CD14-positive monocyte (primary cell): ENCODE measurements around the gene STARD10. TPM values are rescaled to one million over a fixed set of nuclear protein-coding genes. Genes with fewer than 3 reads are reported as not detected.

Source experiments
- DNase-seq, 3 donors: peaks; one replicate each; pipeline ENCODE4 v3.0.0-alpha.2; 2011 to 2022
- H2AFZ ChIP-seq: 2 replicates; pipeline ENCODE4 v1.6.0; 2012; ENCODE audit warnings: mild to moderate bottlenecking, low read depth, low read length, inconsistent platforms; ENCODE audit not compliant: insufficient read depth, poor library complexity, severe bottlenecking
- H3K27ac ChIP-seq, 2 donors: 1 replicate in 1 of 2; 2 replicates in 1 of 2; pipeline ENCODE4 v1.5.1; 2012 to 2013; ENCODE audit warnings: low read length in 2 of 2, control low read depth in 1 of 2, inconsistent platforms in 1 of 2, low read depth in 1 of 2, mild to moderate bottlenecking in 1 of 2
- H3K27me3 ChIP-seq, 2 donors: one replicate each; pipeline versions ENCODE4 v1.6.0 to v1.6.1; 2011 to 2013; ENCODE audit warnings: low read length in 2 of 2; ENCODE audit not compliant: control insufficient read depth in 2 of 2, insufficient read depth in 2 of 2
- H3K36me3 ChIP-seq, 2 donors: replicated peaks in 1 of 2; 1 replicate in 1 of 2; 2 replicates in 1 of 2; pipeline versions ENCODE4 v1.5.1 to v1.6.1; 2012 to 2013; ENCODE audit warnings: low read length in 2 of 2, control low read depth in 1 of 2, inconsistent platforms in 1 of 2, mild to moderate bottlenecking in 1 of 2; ENCODE audit not compliant: insufficient read depth in 2 of 2, control insufficient read depth in 1 of 2
- H3K4me1 ChIP-seq, 2 donors: 1 replicate in 1 of 2; 2 replicates in 1 of 2; pipeline versions ENCODE4 v1.5.1 to v1.6.1; 2012 to 2013; ENCODE audit warnings: low read length in 2 of 2, control low read depth in 1 of 2, inconsistent platforms in 1 of 2, mild to moderate bottlenecking in 1 of 2, moderate library complexity in 1 of 2; ENCODE audit not compliant: insufficient read depth in 2 of 2, control insufficient read depth in 1 of 2
- H3K4me2 ChIP-seq: replicated peaks from 2 replicates; pipeline ENCODE3; 2012; ENCODE audit warnings: low read length, moderate library complexity, mild to moderate bottlenecking; ENCODE audit not compliant: poor library complexity, severe bottlenecking; ENCODE audit errors: extremely low read depth
- H3K4me3 ChIP-seq, 3 experiments: fragments of 200-600 bp in 1 of 3; sonication (generic) in 1 of 3; replicated peaks in 1 of 3; 1 replicate in 2 of 3; 2 replicates in 1 of 3; pipeline ENCODE4 v1.5.1; 2011 to 2013; ENCODE audit warnings: low read length in 3 of 3, mild to moderate bottlenecking in 3 of 3, control low read depth in 2 of 3, low read depth in 2 of 3, inconsistent platforms in 1 of 3, moderate library complexity in 1 of 3
- H3K79me2 ChIP-seq: 2 replicates; pipeline ENCODE4 v1.6.0; 2012; ENCODE audit warnings: mild to moderate bottlenecking, control low read depth, inconsistent platforms, low read length, moderate library complexity; ENCODE audit not compliant: insufficient read depth
- H3K9ac ChIP-seq: 2 replicates; pipeline ENCODE4 v1.6.0; 2017; ENCODE audit warnings: low read length, mild to moderate bottlenecking; ENCODE audit not compliant: insufficient read depth, poor library complexity, severe bottlenecking
- H3K9me3 ChIP-seq, 2 donors: replicated peaks in 1 of 2; 1 replicate in 1 of 2; 2 replicates in 1 of 2; pipeline versions ENCODE4 v1.5.1 to v1.6.1; 2012 to 2013; ENCODE audit warnings: low read length in 2 of 2, control low read depth in 1 of 2; ENCODE audit not compliant: control insufficient read depth in 1 of 2, insufficient read depth in 1 of 2
- H4K20me1 ChIP-seq: 2 replicates; pipeline ENCODE4 v1.6.0; 2012; ENCODE audit warnings: mild to moderate bottlenecking, low read length, control low read depth, moderate library complexity; ENCODE audit not compliant: insufficient read depth
- H3K27ac Mint-ChIP-seq, 7 donors: one replicate each; pipeline ENCODE4 v1.8.0; 2020; ENCODE audit warnings: mild to moderate bottlenecking in 7 of 7, mixed read lengths in 7 of 7, moderate library complexity in 6 of 7, inconsistent platforms in 2 of 7
- H3K27me3 Mint-ChIP-seq, 3 donors: one replicate each; pipeline ENCODE4 v1.8.0; 2021 to 2022; ENCODE audit warnings: low read depth in 3 of 3, mild to moderate bottlenecking in 3 of 3, mixed read lengths in 3 of 3, moderate library complexity in 3 of 3, inconsistent platforms in 1 of 3
- H3K36me3 Mint-ChIP-seq, 2 donors: one replicate each; pipeline ENCODE4 v1.8.0; 2020; ENCODE audit warnings: mixed read lengths in 2 of 2, inconsistent platforms in 1 of 2, mild to moderate bottlenecking in 1 of 2
- H3K4me1 Mint-ChIP-seq: one replicate; pipeline ENCODE4 v1.8.0; 2020; ENCODE audit warnings: mild to moderate bottlenecking, mixed read lengths
- H3K4me3 Mint-ChIP-seq, 2 donors: one replicate each; pipeline ENCODE4 v1.8.0; 2020; ENCODE audit warnings: mild to moderate bottlenecking in 2 of 2, mixed read lengths in 2 of 2, moderate library complexity in 1 of 2
- H3K9me3 Mint-ChIP-seq, 7 donors: one replicate each; pipeline ENCODE4 v1.8.0; 2020 to 2022; ENCODE audit warnings: mixed read lengths in 7 of 7, mild to moderate bottlenecking in 6 of 7, moderate library complexity in 6 of 7, inconsistent platforms in 2 of 7
- CTCF ChIP-seq: fragments of 200-600 bp; IDR thresholded peaks from one replicate; pipeline ENCODE4 v1.8.0; 2022; ENCODE audit warnings: antibody characterized with exemption, mild to moderate bottlenecking
- WGBS: methylation state at CpG from one replicate; pipeline ENCODE4 v1.1.5; 2013; ENCODE audit warnings: missing lambda C conversion rate; ENCODE audit not compliant: insufficient coverage; 5-methylcytosine and 5-hydroxymethylcytosine counted together
- intact Hi-C, 2 donors: fragments of 100-400 bp; cut with micrococcal nuclease; formaldehyde crosslinking; loops; one replicate each; pipeline versions ENCODE4 v1.15.0 to v1.15.1; 2023
- polyA plus RNA-seq, 3 donors: library from polyadenylated mRNA; depleted of rRNA in 1 of 3; unstranded in 2 of 3; stranded (reverse) in 1 of 3; fragments of 300-500 nt in 2 of 3; fragments of >200 nt in 1 of 3; fragmentation: Illumina TruSeq in 2 of 3; gene quantifications; 1 replicate in 2 of 3; 2 replicates in 1 of 3; pipeline ENCODE4 v1.2.3, GENCODE V29; 2012 to 2021

Gene STARD10
- polyA plus RNA-seq, 3 donors, result 13.6 to 18.7 (median 15.4) TPM

DNA sequence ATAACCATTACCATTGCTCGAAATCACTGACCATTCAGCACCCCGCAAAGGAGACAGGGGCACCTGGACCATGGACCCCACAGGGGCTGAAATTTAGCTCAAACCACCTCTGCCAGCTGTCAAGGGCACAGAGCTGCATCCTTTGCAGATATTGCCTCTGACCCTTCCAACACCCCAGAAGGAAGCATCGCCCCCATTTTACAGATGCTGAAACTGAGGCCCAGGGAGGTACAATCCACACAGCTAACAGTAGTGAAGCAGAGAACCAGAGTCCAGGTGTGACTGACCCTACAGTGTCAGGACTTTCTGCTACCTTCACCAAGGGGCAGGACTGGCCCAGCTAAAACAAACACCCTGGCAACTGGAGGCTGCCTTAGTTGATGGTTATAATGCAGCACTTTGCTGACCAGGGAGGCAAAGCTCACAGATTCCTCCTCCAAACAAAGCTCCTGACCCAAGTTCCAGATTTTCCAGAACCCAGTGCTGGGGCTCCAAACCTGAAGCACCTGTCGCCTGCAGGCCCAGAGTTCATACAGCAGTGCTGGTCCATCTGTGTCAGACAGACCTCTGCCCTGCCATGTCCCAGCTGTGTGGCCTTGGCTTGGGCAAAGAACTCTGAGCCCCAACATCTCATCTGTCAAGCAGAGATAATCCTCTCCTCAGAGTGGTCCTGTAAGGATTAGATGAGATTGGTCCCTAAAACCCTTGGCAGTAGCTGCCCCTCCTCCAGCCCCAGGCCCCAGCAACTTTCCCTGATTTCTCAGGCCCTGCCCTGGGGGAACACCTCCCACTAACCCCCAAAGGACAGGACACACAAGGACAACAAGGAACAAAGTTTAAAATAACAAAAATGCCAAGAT lies 26.4 kb downstream of the STARD10 start:
- Mint-ChIP-seq H3K9me3 (no peaks in the 10 kb centered on the region), H3K27me3 (peaks cover 4 to 9% (median 5%) of the 10 kb centered on the region in 3 donors), H3K27ac (no peak overlapping the region), H3K4me3 (no peak overlapping the region), H3K4me1 (peaks cover 8% of the 10 kb centered on the region), H3K36me3 (no peaks in the 10 kb centered on the region)
- Histone ChIP-seq H3K9ac (no peak overlapping the region), H3K4me1 (peaks cover 0 to 9% of the 10 kb centered on the region in 2 donors), H4K20me1 (no peaks in the 10 kb centered on the region), H3K4me3 (no peak overlapping the region), H3K27me3 (no peaks in the 10 kb centered on the region), H3K27ac (no peak overlapping the region), H3K9me3 (no peaks in the 10 kb centered on the region), H3K4me2 (no peak overlapping the region), H3K36me3 (no peaks in the 10 kb centered on the region), H2AFZ (no peak overlapping the region), H3K79me2 (no peaks in the 10 kb centered on the region)
- no peak for TF ChIP-seq CTCF
- 100% methylated on average over 3 of the region's 4 CpGs for WGBS
- intact Hi-C loops, result no loop called here
- DNase-seq, result no peak

DNA sequence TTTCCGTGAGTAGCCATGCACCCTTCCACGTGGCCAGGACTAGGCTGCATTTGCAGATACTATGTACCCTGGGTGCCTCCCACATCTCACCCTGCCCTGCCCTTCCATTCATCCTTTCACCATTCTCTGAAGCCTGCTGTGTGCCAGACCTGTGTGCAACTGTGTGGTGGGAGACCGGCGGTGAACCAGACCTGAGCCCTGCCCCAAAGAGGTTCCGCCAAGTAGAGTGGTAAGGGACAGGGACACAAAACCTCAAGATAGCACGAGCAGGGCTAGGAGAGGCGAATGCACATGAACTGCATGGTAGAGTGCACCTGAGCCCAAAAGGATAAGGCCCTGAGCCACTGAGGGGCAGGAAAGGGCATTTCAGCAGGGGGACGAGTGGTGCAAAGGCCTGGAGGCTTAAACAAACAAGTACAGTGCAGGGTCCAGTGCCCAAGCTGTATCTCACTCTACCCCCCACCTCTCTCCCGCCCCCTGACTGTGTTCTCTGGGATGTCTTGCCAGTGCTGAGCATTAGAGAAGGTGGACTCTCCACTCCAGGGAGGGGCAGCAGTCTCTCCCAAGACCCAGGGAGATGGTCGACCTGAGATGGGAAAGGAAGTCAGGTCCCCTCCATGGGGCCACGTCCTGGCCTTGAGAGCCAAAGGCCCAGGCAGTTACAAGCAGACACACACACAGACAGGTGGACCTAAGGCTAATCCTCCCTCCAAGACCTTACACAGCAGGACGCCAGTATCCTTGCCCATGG lies 27.5 kb downstream of the STARD10 start:
- Mint-ChIP-seq H3K4me3 (no peak overlapping the region), H3K27me3 (peaks cover 3 to 6% (median 5%) of the 10 kb centered on the region in 3 donors), H3K27ac (no peak overlapping the region), H3K4me1 (peaks cover 8% of the 10 kb centered on the region), H3K9me3 (no peaks in the 10 kb centered on the region), H3K36me3 (peaks cover 0 to 3% of the 10 kb centered on the region in 2 donors)
- intact Hi-C loops, result no loop called here
- Histone ChIP-seq H3K9me3 (no peaks in the 10 kb centered on the region), H3K4me2 (no peak overlapping the region), H3K27me3 (no peaks in the 10 kb centered on the region), H3K27ac (no peak overlapping the region), H3K36me3 (no peaks in the 10 kb centered on the region), H2AFZ (no peak overlapping the region), H3K4me3 (no peak overlapping the region), H4K20me1 (no peaks in the 10 kb centered on the region), H3K9ac (no peak overlapping the region), H3K79me2 (no peaks in the 10 kb centered on the region), H3K4me1 (peaks cover 0 to 9% of the 10 kb centered on the region in 2 donors)
- TF ChIP-seq CTCF, result no peak
- 95% methylated on average over 9 of the region's 12 CpGs for WGBS
- no peak for DNase-seq
